Measurements from ENCODE around the gene BMX.

- TF ChIP-seq CTCF (conservative IDR thresholded peaks at IDR 0.05 in 1 of 2, IDR thresholded peaks at IDR 0.05 in 1 of 2; ENCODE audit: low read depth in 1 of 2, low read length in 2 of 2) = no peak
- TF ChIP-seq EZH2 (IDR thresholded peaks at IDR 0.05; ENCODE audit: low read length, missing control alignments) = no peak
Measured at GRCh38 chrX:15522464-15522863, 21.9 kb downstream of the BMX start.
